Motor neuron (in vitro differentiated cells): ENCODE results near the gene HAS3. TPM values are rescaled to one million over a fixed set of nuclear protein-coding genes. Genes with fewer than 3 reads are reported as not detected.
"Not testable (repeated sequence)": the region's sequence is repeated elsewhere in the genome, so short reads cannot be mapped to it uniquely, and the experiment has no call there.

Experiments used
- ATAC-seq, 8 experiments: fragments of 200-7000 bp; cut with Tn5 transposase; replicated peaks in 6 of 8; 2 replicates each; pipeline ENCODE4 v1.8.0; 2021; ENCODE audit warnings: mild to moderate bottlenecking in 8 of 8, moderate library complexity in 8 of 8
- H3K27ac ChIP-seq, 2 donors: fragments of 250-450 bp; sonication (Bioruptor Pico); 2 replicates each; pipeline ENCODE4 v1.9.0; 2021; ENCODE audit warnings: antibody characterized with exemption in 2 of 2, mild to moderate bottlenecking in 2 of 2, moderate library complexity in 1 of 2
- H3K4me1 ChIP-seq, 2 donors: fragments of 250-450 bp; sonication (Bioruptor Pico); replicated peaks in 1 of 2; 2 replicates each; pipeline ENCODE4 v1.6.1; 2021; ENCODE audit warnings: antibody characterized with exemption in 2 of 2, mild to moderate bottlenecking in 2 of 2, moderate library complexity in 1 of 2
- H3K4me3 ChIP-seq, 5 donors: fragments of 250-450 bp; sonication (Bioruptor Pico); 2 replicates each; pipeline ENCODE4 v1.9.0; 2021; ENCODE audit warnings: antibody characterized with exemption in 5 of 5, mild to moderate bottlenecking in 5 of 5, moderate library complexity in 4 of 5
- WGBS, 10 experiments: fragments of 450-650 bp; shearing (Covaris generic); methylation state at CpG; one replicate each; pipeline ENCODE4 v1.0.0; 2022; 5-methylcytosine and 5-hydroxymethylcytosine counted together
- in situ Hi-C, 9 experiments: fragments of 400-800 bp; cut with MboI; loops; one replicate each; pipeline ENCODE4 v1.15.0; 2021; ENCODE audit warnings: low sequenced_read_pairs in 9 of 9, low pct_unique_long_range_greater_than_20kb in 2 of 9; ENCODE audit not compliant: unreplicated experiment in 9 of 9
- total RNA-seq, 8 experiments: library from RNA; unstranded; fragments of 300-600 nt; gene quantifications; 2 replicates each; pipeline versions ENCODE4 v1.2.3 to v1.2.4, GENCODE V29; 2022

The HAS3 gene
- total RNA-seq, 8 experiments from 2014 or later: 1.0 to 38.8 (median 2.5) TPM

DNA sequence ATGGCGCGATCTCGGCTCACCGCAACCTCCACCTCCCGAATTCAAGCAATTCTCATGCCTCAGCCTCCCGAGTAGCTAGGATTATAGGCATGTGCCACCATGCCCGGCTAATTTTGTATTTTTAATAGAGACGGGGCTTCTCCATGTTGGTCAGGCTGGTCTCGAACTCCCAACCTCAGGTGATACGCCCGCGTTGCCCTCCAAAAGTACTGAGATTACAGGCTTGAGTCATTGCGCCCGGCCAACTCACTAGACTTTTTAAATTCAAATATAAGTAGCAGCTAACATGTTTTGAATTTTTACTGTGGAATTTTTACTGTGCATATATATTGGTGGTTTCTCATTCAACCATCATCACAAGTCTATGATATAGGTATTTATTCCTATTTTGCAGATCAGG lies 19.5 kb downstream of the HAS3 start:
- in situ Hi-C loops: loop anchor here in 5 of 9 experiments (25.0 kb wide), 4 partner anchors 213 to 588 kb away; partner anchors contain the start of gene ZFP90 (in 2 of the 5)
- not testable (repeated sequence) for H3K4me3 ChIP-seq, ATAC-seq, H3K4me1 ChIP-seq, H3K27ac ChIP-seq
- 90 to 100% (median 100%) methylated on average over 1 to 11 of the region's 14 CpGs for WGBS, 10 experiments

DNA sequence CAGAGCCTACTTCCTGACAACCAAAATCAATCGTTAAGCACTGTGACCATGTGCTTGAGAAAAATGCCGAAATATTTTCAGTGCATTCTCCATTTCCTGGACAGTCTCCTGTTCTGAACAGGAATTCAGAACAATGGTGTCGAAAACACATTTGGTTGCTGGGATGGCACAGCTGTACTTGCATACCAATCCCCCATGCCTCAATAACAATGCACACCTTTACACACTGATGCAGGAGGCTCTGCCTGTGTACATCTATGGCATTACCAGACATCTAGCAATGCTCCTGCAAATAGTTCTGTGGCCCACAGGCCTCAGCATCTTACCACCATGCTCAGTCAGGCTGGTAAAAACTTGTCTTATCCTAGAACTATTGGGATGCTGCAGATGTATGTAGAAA lies 20.8 kb downstream of the HAS3 start:
- in situ Hi-C loops: loop anchor here in 1 of 9 experiments (25.0 kb wide), 1 partner anchor 239 kb away; no protein-coding TSS in a partner anchor
- Histone ChIP-seq H3K4me3 (no peak overlapping the region), H3K27ac (no peak overlapping the region), H3K4me1 (peaks cover 9% of the 10 kb centered on the region in 2 donors)
- 50 to 100% (median 82%) methylated on average over 1 to 3 of the region's 3 CpGs; no CpG with 5 or more reads in 2 of the 10 experiments for WGBS, 10 experiments
- no peak for ATAC-seq

DNA sequence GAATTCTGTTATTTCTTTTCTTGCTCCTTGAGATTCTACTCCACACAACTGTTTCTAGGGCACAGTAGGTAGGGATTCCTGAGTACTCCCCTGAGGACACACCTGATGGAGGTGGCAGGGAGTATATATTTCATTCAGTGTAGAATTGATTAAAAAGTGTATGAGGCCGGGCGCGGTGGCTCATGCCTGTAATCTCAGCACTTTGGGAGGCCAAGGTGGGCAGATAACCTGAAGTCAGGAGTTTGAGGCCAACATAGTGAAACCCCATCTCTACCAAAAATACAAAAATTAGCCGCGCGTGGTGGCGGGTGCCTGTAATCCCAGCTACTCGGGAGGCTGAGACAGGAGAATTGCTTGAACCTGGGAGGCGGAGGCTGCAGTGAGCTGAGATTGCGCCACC lies 21.3 kb downstream of the HAS3 start:
- H3K4me1 ChIP-seq, ATAC-seq, H3K4me3 ChIP-seq, H3K27ac ChIP-seq: not testable (repeated sequence)
- 90 to 100% (median 100%) methylated on average over 1 to 8 of the region's 10 CpGs; no CpG with 5 or more reads in 1 of the 10 experiments for WGBS, 10 experiments
- in situ Hi-C loops: loop anchor here in 1 of 9 experiments (25.0 kb wide), 1 partner anchor 240 kb away; no protein-coding TSS in a partner anchor

DNA sequence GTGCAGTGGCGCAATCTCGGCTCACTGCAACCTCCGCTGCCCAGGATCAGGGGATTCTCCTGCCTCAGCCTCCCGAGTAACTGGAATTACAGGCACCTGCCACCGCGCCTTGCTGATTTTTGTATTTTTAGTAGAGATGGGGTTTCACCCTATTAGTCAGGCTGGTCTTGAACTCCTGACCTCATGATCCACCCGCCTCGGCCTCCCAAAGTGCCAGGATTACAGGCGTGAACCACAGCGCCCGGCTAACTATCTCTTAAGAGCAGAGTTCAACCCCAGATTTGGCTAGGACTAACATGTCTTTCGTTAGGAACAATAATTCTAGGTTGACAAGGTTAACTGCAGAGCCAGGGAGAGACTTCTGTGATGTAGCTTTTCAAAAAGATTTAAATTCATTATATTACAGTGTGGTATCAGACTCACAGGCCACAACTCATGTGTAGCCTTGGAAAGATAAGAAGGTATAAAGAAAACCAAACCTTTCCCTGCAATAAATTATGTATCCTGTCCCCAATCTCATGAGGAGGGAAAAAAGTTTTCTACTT lies 22.6 kb downstream of the HAS3 start:
- peaks cover 9% of the 10 kb centered on the region in 2 donors for H3K4me1 ChIP-seq
- H3K27ac ChIP-seq: no peak overlapping the region
- WGBS, 10 experiments: 60 to 100% (median 97%) methylated on average over 1 to 9 of the region's 12 CpGs; no CpG with 5 or more reads in 1 of the 10 experiments
- no peak overlapping the region for H3K4me3 ChIP-seq
- in situ Hi-C loops: loop anchor here in 1 of 9 experiments (25.0 kb wide), 1 partner anchor 241 kb away; no protein-coding TSS in a partner anchor
- no peak for ATAC-seq

DNA sequence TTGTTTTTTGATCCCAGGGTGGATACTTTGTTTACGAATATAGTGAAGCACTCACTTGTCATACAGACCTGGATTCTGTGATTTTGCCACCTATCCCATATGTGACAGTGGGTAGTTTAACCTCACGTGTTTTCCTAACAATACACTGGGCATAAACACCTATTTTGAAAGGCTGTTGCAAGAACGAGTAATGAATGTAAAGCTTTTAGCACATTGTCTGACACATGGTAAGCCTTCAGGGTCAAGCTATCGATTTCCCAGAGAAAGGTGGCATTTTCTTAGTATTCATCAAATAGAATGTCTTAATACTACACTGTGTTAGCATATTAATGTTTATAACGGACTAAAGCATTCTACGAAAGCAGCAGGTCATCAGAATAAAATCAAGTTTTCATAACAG lies 25.0 kb downstream of the HAS3 start:
- Histone ChIP-seq H3K27ac (no peak overlapping the region), H3K4me3 (peak overlapping the region in 3 of 5 donors; percentile 87 to 99 (median 91)), H3K4me1 (peaks cover 14 to 15% of the 10 kb centered on the region in 2 donors)
- in situ Hi-C loops: loop anchor here in 1 of 9 experiments (25.0 kb wide), 1 partner anchor 243 kb away; no protein-coding TSS in a partner anchor
- ATAC-seq: no peak
- WGBS, 10 experiments: 23 to 93% (median 75%) methylated on average over 2 to 6 of the region's 6 CpGs

DNA sequence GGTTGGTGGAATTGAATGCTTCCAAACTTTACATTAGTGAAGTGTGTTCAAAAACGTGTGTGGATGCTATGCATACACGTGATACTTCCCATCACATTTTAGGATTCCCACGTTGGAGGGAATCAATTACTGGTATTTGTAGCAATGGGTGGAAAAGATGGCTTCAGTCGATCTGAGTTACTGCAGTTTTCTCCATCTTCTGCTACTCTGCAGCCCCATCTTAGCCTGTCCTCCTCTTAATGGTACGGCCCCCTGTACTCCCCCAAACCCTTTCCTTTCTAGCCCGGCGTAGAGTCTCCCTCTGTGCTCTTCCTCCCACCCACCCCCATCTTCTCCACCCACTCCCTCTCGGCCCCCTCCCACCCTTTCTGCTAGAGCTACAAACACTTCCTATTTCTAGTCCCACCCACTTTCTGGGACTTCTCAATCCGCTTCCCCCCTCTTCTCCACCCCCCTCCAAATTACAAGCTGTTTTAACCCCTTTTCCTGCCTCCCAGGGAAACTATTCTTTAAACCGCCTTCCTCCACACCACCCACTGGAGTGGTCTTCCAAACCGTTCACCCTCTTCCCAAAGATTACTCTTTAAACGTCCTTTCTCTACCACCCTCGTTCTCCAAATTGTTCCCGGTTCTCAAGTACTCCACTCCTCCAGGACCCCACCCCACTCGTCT lies 25.9 kb downstream of the HAS3 start:
- peaks cover 14 to 15% of the 10 kb centered on the region in 2 donors for H3K4me1 ChIP-seq
- WGBS, 10 experiments: 0 to 20% (median 7%) methylated on average over 1 to 4 of the region's 15 CpGs; no CpG with 5 or more reads in 2 of the 10 experiments
- peak overlapping the region; percentile 76 to 99 (median 89) for H3K4me3 ChIP-seq
- in situ Hi-C loops: loop anchor here in 1 of 9 experiments (25.0 kb wide), 1 partner anchor 244 kb away; no protein-coding TSS in a partner anchor
- peak overlapping the region; percentile 98 to 99 for H3K27ac ChIP-seq
- peak in 4 of 8 experiments; percentile 0 to 4 (median 2) for ATAC-seq

DNA sequence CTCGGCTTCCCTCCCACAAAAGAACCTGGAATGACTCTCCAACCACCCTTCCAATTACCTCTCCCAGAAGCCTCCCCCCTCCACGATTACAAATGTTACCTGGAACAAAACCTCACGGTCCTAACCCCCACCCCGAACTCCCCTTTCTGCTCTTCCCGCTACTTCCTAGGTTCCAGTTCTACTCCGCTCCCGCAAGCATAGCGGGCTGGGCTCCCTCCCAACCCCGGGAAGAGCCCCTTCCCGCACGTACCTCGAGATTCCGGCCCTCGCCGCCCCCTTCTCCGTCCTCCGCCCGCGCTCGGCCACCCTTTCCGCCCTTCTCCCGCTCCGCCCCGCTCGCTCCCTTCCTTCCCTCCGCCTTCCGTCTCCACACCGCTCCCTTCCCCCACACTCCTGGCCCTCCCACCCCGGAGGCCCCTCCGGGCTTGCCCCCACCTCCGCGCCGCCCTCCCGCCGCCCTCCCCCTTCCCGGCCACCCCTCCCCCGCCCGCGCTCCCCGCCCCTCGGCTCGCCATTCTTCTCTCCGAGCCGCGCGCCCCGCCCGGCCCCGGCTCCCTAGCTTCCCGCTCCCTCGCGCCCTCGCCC lies 26.5 kb downstream of the HAS3 start:
- ATAC-seq: peak; percentile 62 to 81 (median 77)
- peak overlapping the region; percentile 98 to 99 for H3K27ac ChIP-seq
- in situ Hi-C loops: loop anchor here in 1 of 9 experiments (25.0 kb wide), 1 partner anchor 245 kb away; no protein-coding TSS in a partner anchor
- peak overlapping the region; percentile 76 to 99 (median 89) for H3K4me3 ChIP-seq
- peaks cover 14 to 15% of the 10 kb centered on the region in 2 donors for H3K4me1 ChIP-seq
- WGBS, 10 experiments: 0% methylated on average over 1 of the region's 53 CpGs; no CpG with 5 or more reads in 9 of the 10 experiments

DNA sequence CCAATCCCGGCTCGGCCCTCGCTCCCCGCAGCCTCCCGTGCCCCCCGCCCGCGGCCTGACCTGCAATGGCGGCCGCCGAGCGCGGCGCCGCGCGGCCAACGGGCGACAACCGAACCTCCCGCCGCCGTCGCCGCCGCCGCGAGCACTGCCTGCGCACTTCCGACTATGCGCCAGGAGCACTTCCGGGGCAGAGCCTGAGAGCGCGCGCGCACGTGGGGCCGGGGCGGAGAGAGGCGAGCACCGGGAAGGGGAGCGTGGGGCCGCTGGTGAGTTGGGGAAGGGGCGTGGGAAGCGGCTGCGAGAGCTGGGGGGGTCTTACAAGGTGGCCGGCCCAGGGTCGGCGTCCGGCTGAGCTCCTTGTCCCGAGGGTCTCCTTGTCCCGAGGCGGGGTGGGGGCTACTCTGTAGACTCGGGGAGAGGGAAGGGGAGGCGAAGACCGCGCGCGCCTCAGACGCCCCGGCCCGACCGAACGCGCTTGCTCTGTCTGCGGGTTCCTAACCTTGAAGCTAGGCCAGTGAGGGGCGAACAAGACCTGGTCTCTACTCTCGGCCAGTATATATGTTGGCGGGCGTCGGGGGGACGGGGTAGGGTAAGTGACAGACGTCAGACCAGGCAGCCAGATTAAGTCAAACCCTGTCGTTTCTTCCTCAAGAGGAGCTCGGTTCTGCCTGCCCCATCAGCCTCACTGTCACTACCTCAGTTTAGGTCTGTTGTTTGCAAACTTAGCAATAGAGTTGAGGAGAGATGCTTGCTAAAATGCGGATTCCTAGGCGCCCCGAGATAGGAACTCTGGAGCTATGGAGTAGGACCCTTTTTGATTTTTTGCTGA lies 27.2 kb downstream of the HAS3 start, which contains the start of the genes CHTF8 and UTP4:
Gene CHTF8 (minus strand): TSS at position 165 of the 829 bp plus-strand sequence. CDS start 11,130 bp downstream, outside the sequence.
Gene UTP4 (plus strand): TSS at position 226 of the 829 bp plus-strand sequence. CDS start 811 bp downstream, outside the sequence.
- in situ Hi-C loops: loop anchor here in 1 of 9 experiments (25.0 kb wide), 1 partner anchor 245 kb away; no protein-coding TSS in a partner anchor
- 0% methylated on average over 2 to 9 of the region's 78 CpGs; no CpG with 5 or more reads in 5 of the 10 experiments for WGBS, 10 experiments
- H3K4me1 ChIP-seq: peaks cover 14 to 15% of the 10 kb centered on the region in 2 donors
- H3K4me3 ChIP-seq: peak within 1 kb of the TSS; percentile 76 to 99 (median 89)
- peak within 1 kb of the TSS; percentile 98 to 99 for H3K27ac ChIP-seq
- ATAC-seq: peak; percentile 85 to 94 (median 92)

DNA sequence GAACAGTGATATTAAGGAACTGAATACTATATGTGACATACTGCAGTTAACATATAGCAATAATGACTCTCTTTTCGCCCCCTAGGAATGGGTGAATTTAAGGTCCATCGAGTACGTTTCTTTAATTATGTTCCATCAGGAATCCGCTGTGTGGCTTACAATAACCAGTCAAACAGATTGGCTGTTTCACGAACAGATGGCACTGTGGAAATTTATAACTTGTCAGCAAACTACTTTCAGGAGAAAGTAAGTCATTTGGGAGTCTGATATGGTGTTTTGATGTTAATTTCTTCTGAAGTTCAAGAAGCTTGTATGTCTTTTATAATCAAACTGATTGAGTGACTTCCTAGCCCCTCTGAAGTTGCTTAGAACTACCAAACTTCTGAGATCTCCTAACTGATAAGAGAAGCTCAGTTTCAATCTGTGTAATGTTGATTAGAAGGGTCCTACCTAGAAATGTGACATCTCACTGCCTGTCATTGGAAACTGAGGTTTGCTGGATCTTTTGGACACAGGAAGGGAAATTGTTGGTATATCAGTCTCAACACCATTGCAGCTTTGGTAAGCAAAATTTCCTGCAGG lies 28.0 kb downstream of the HAS3 start:
- H3K4me1 ChIP-seq: peaks cover 14 to 15% of the 10 kb centered on the region in 2 donors
- no peak for ATAC-seq
- WGBS, 10 experiments: 0 to 17% (median 10%) methylated on average over 1 to 5 of the region's 5 CpGs; no CpG with 5 or more reads in 3 of the 10 experiments
- peak overlapping the region; percentile 76 to 99 (median 89) for H3K4me3 ChIP-seq
- H3K27ac ChIP-seq: no peak overlapping the region
- in situ Hi-C loops: loop anchor here in 1 of 9 experiments (25.0 kb wide), 1 partner anchor 246 kb away; no protein-coding TSS in a partner anchor

DNA sequence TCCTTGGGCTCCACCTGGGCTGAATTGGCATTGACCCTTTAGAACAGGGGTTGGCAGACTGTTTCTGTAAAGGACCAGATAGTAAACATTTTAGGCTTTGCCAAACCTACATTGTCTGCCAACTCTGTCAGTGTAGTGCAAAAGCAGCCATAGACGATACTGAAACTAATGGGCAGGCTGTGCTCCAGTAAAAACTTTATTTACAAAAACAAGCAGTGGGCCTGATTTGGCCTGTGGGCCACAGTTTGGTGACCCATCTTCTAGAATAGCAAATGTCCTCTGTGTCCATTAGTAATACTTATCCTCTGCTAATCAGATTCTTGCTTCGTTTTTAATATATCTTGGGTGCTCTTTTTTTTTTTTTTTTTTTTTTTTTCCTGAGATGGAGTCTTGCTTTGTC lies 33.2 kb downstream of the HAS3 start:
- in situ Hi-C loops: loop anchor here in 1 of 9 experiments (25.0 kb wide), 1 partner anchor 251 kb away; no protein-coding TSS in a partner anchor
- Histone ChIP-seq H3K27ac (no peak overlapping the region), H3K4me1 (peaks cover 2 to 4% of the 10 kb centered on the region in 2 donors), H3K4me3 (no peak overlapping the region)
- WGBS, 10 experiments: 50 to 100% (median 94%) methylated on average over 1 to 2 of the region's 2 CpGs; no CpG with 5 or more reads in 3 of the 10 experiments
- no peak for ATAC-seq

DNA sequence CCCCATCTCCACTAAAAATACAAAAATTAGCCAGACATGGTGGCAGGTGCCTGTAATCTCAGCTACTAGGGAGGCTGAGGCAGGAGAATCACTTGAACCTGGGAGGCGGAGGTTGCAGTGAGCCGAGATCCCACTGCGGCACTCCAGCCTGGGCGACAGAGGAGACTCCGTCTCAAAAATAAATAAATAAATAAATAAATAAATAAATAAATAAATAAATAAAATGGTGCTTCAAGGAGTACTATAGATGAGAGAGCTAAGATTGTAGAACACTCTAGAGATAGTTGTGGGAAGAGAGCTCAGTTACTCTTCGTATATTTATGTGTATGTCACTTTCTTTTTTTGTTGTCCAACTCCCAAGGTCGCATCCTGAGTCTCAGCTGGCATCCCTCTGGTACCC lies 34.0 kb downstream of the HAS3 start:
- 80 to 100% (median 92%) methylated on average over 1 to 7 of the region's 7 CpGs; no CpG with 5 or more reads in 3 of the 10 experiments for WGBS, 10 experiments

More for the DNA sequence above, 34.0 kb downstream of the HAS3 start:
- H3K4me1 ChIP-seq, H3K4me3 ChIP-seq, H3K27ac ChIP-seq, ATAC-seq: not testable (repeated sequence)
- in situ Hi-C loops: loop anchor here in 1 of 9 experiments (25.0 kb wide), 1 partner anchor 252 kb away; no protein-coding TSS in a partner anchor
